Bronchial epithelial cell (primary cell): ENCODE data around the gene FHL1. TPM values are rescaled to one million over a fixed set of nuclear protein-coding genes. Genes with fewer than 3 reads are reported as not detected.

Experiments
- DNase-seq: peaks from one replicate; pipeline ENCODE4 v3.0.0-alpha.2; 2010; ENCODE audit warnings: low read depth
- FAIRE-seq: peaks from 2 replicates; lab custom pipeline; 2011; peaks lifted over from hg19 to GRCh38; lab: Jason Lieb, UNC
- H3K27me3 ChIP-seq: 2 replicates; pipeline ENCODE4 v1.5.1; 2011; ENCODE audit warnings: low read length; ENCODE audit not compliant: control insufficient read depth, insufficient read depth
- H3K36me3 ChIP-seq: 2 replicates; pipeline ENCODE4 v1.5.1; 2011; ENCODE audit warnings: low read length; ENCODE audit not compliant: control insufficient read depth, insufficient read depth
- H3K4me3 ChIP-seq: 2 replicates; pipeline ENCODE4 v1.5.1; 2011; ENCODE audit warnings: mild to moderate bottlenecking, low read depth, low read length, control low read depth
- CTCF ChIP-seq: IDR thresholded peaks from 2 replicates; pipeline ENCODE4 v1.5.1; 2011; ENCODE audit warnings: mild to moderate bottlenecking, moderate library complexity, low read length, control low read depth, inconsistent platforms; ENCODE audit not compliant: insufficient read depth, severe bottlenecking
- total RNA-seq: library from RNA; depleted of rRNA; stranded (reverse); fragments of >200 nt; gene quantifications from 2 replicates; pipeline ENCODE4 v1.2.1, GENCODE V29; 2014

FHL1 gene
- total RNA-seq, 1 donor from 2014 or later, result 45.5 TPM

GRCh38 chrX:136203951-136204350 lies 56.6 kb downstream of the FHL1 start:
- no peak for TF ChIP-seq CTCF
- DNase-seq (no peak), FAIRE-seq (no peak)
- Histone ChIP-seq H3K36me3 (no peaks in the 10 kb centered on the region), H3K4me3 (no peak overlapping the region), H3K27me3 (no peaks in the 10 kb centered on the region)

DNA sequence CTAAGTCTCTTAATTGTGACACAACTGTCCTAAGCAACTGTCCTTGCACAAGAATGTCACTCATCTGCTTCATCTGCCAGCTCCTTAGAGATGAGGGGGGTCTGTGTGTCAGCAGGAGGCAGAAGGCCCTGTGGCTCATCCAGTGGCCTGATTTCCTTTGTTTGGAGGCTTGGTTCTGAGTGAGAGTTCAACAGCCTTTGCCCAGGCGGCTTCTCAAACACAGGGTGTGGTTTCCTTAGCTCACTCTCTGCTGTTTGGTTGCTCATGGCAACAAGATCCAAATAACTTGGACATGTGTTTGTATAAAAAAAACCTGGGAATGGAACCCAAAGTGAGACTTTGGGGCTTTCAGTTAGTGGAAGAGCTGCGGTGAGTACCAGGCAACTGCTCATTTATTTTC lies 57.2 kb downstream of the FHL1 start:
- Histone ChIP-seq H3K4me3 (no peak overlapping the region), H3K36me3 (no peaks in the 10 kb centered on the region), H3K27me3 (no peaks in the 10 kb centered on the region)
- FAIRE-seq (no peak), DNase-seq (peak; percentile 45)
- no peak for TF ChIP-seq CTCF

DNA sequence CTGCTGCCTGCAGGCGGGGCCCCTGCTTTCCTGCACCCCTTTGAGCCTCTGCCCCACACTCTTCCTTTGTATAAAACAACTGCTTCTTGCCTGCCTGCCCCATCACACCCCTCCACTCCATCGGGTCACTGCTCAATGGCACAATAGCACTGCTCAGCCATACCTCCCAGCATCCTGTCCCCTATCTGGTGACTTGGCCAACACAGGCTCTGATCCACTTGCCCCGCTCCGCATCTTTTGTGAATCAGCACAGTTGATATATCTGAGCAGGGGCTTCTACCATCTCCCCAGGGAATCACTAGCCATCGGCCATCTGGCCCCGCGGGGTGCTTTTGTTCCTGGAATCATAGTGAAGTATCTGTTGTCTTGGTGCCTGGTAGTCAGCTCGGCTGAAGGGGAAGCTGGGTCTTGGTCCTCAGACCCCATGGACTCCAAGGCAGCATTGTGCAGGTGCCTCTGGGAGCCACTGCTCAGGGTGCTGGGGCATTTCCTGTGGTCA lies 58.6 kb downstream of the FHL1 start:
- peaks cover 1% of the 10 kb centered on the region for H3K36me3 ChIP-seq
- FAIRE-seq (no peak), DNase-seq (no peak)
- no peak for TF ChIP-seq CTCF
- H3K4me3 ChIP-seq, result no peak overlapping the region
- H3K27me3 ChIP-seq, result no peaks in the 10 kb centered on the region

DNA sequence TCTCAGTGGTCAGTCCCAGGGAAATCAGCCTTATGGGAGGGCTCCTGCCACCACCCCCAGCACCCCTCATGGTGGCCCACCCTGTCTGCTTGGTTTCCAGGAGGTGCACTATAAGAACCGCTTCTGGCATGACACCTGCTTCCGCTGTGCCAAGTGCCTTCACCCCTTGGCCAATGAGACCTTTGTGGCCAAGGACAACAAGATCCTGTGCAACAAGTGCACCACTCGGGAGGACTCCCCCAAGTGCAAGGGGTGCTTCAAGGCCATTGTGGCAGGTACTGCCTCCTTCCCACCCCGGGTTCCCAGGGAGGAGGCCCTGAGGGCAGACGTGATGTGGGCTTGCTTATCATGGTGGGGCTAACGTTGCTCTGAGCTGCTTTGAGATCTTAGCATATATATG lies 59.6 kb downstream of the FHL1 start:
- DNase-seq (no peak), FAIRE-seq (no peak)
- no peaks in the 10 kb centered on the region for H3K27me3 ChIP-seq
- no peak overlapping the region for H3K4me3 ChIP-seq
- H3K36me3 ChIP-seq, result peaks cover 1% of the 10 kb centered on the region
- no peak for TF ChIP-seq CTCF

DNA sequence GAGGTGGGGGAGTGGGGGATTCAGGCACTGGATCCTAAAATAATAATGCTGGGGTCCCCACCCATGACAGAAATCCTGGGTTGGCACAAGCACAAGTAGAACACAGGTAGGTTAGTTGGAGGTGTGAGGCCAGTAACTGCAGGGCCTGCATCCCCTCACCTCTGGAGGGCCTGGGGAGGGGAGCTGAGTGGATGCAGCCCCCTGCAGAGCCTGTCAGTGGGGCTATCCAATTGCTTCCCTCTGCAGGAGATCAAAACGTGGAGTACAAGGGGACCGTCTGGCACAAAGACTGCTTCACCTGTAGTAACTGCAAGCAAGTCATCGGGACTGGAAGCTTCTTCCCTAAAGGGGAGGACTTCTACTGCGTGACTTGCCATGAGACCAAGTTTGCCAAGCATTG lies 60.2 kb downstream of the FHL1 start:
- H3K36me3 ChIP-seq, result peaks cover 3% of the 10 kb centered on the region
- DNase-seq (no peak), FAIRE-seq (no peak)
- no peak for TF ChIP-seq CTCF
- H3K27me3 ChIP-seq, result no peaks in the 10 kb centered on the region
- no peak overlapping the region for H3K4me3 ChIP-seq
